ENCODE measurements around the gene ST14.

- TF ChIP-seq CTCF (IDR thresholded peaks at IDR 0.05) (no peak), POLR2A (IDR thresholded peaks at IDR 0.05) (no peak)
Observed at GRCh38 chr11:130189492-130190210, 30.1 kb downstream of the ST14 start.

Measured in heart left ventricle (tissue), 13 donors.